HEK293 (cell line): ENCODE data around the gene XPO4.
A peak's percentile ranks its signal among the peaks of the same experiment; 100 is the strongest.

Experiments
- BCL11A ChIP-seq: fragments of 450-650 bp; formaldehyde crosslinking; IDR thresholded peaks from 2 replicates; pipeline ENCODE4 v1.5.1; 2016; ENCODE audit warnings: low read depth, missing biosample characterization, missing genetic modification characterization
- KLF10 ChIP-seq: fragments of 450-650 bp; IDR thresholded peaks from 2 replicates; pipeline ENCODE4 v1.5.1; 2018; ENCODE audit warnings: missing biosample characterization, mild to moderate bottlenecking, missing genetic modification characterization
- OSR2 ChIP-seq: fragments of 450-650 bp; formaldehyde crosslinking; IDR thresholded peaks from 2 replicates; pipeline ENCODE4 v1.5.1; 2016; ENCODE audit warnings: missing biosample characterization, missing genetic modification characterization
- SALL2 ChIP-seq: fragments of 450-650 bp; formaldehyde crosslinking; IDR thresholded peaks from 2 replicates; pipeline ENCODE4 v1.5.0; 2017; ENCODE audit warnings: missing biosample characterization, mild to moderate bottlenecking, missing genetic modification characterization, borderline replicate concordance
- SCRT1 ChIP-seq: fragments of 450-650 bp; formaldehyde crosslinking; IDR thresholded peaks from 2 replicates; pipeline ENCODE4 v1.5.1; 2016; ENCODE audit warnings: missing biosample characterization, missing genetic modification characterization, borderline replicate concordance
- YY2 ChIP-seq: fragments of 450-650 bp; formaldehyde crosslinking; IDR thresholded peaks from 2 replicates; pipeline ENCODE4 v1.5.1; 2016; ENCODE audit warnings: missing biosample characterization, missing genetic modification characterization
- ZBTB1 ChIP-seq: fragments of 450-650 bp; formaldehyde crosslinking; IDR thresholded peaks from 2 replicates; pipeline ENCODE4 v1.5.1; 2016; ENCODE audit warnings: missing biosample characterization, missing genetic modification characterization
- ZBTB17 ChIP-seq: fragments of 450-650 bp; formaldehyde crosslinking; IDR thresholded peaks from 2 replicates; pipeline ENCODE4 v1.5.1; 2016; ENCODE audit warnings: missing biosample characterization, missing genetic modification characterization
- ZBTB20 ChIP-seq: fragments of 450-650 bp; formaldehyde crosslinking; IDR thresholded peaks from 2 replicates; pipeline ENCODE4 v1.5.1; 2016; ENCODE audit warnings: missing biosample characterization, missing genetic modification characterization
- ZFHX2 ChIP-seq: fragments of 450-650 bp; formaldehyde crosslinking; conservative IDR thresholded peaks from 2 replicates; pipeline ENCODE4 v1.5.1; 2016; ENCODE audit warnings: missing biosample characterization, missing genetic modification characterization
- ZFP69B ChIP-seq: fragments of 450-650 bp; formaldehyde crosslinking; IDR thresholded peaks from 2 replicates; pipeline ENCODE4 v1.5.1; 2016; ENCODE audit warnings: missing biosample characterization, missing genetic modification characterization
- ZNF133 ChIP-seq: fragments of 450-650 bp; formaldehyde crosslinking; IDR thresholded peaks from 2 replicates; pipeline ENCODE4 v1.5.1; 2016; ENCODE audit warnings: missing biosample characterization, missing genetic modification characterization
- ZNF202 ChIP-seq: fragments of 450-650 bp; formaldehyde crosslinking; IDR thresholded peaks from 2 replicates; pipeline ENCODE4 v1.5.1; 2016; ENCODE audit warnings: missing biosample characterization, missing genetic modification characterization, borderline replicate concordance
- ZNF311 ChIP-seq: fragments of 450-650 bp; formaldehyde crosslinking; IDR thresholded peaks from 2 replicates; pipeline ENCODE4 v1.5.1; 2017; ENCODE audit warnings: missing biosample characterization, missing genetic modification characterization, borderline replicate concordance
- ZNF335 ChIP-seq: fragments of 450-650 bp; formaldehyde crosslinking; conservative IDR thresholded peaks from 2 replicates; pipeline ENCODE4 v1.5.1; 2016; ENCODE audit warnings: missing biosample characterization, missing genetic modification characterization
- ZNF37A ChIP-seq: fragments of 450-650 bp; IDR thresholded peaks from 2 replicates; pipeline ENCODE4 v1.5.1; 2018; ENCODE audit warnings: missing biosample characterization, missing genetic modification characterization
- ZNF391 ChIP-seq: fragments of 450-650 bp; formaldehyde crosslinking; IDR thresholded peaks from 2 replicates; pipeline ENCODE4 v1.5.1; 2016; ENCODE audit warnings: low read depth, missing biosample characterization, missing genetic modification characterization, borderline replicate concordance
- ZNF521 ChIP-seq: fragments of 450-650 bp; formaldehyde crosslinking; IDR thresholded peaks from 2 replicates; pipeline ENCODE4 v1.5.1; 2017; ENCODE audit warnings: missing biosample characterization, mild to moderate bottlenecking, missing genetic modification characterization
- ZNF558 ChIP-seq: fragments of 450-650 bp; formaldehyde crosslinking; IDR thresholded peaks from 2 replicates; pipeline ENCODE4 v1.5.1; 2016; ENCODE audit warnings: missing biosample characterization, missing genetic modification characterization
- ZNF560 ChIP-seq: fragments of 450-650 bp; formaldehyde crosslinking; IDR thresholded peaks from 2 replicates; pipeline ENCODE4 v1.5.1; 2017; ENCODE audit warnings: missing biosample characterization, missing genetic modification characterization, borderline replicate concordance
- ZNF677 ChIP-seq: fragments of 450-650 bp; IDR thresholded peaks from 2 replicates; pipeline ENCODE4 v1.5.0; 2018; ENCODE audit warnings: missing biosample characterization, mild to moderate bottlenecking, missing genetic modification characterization, moderate library complexity
- TF ChIP-seq, protein P1 (sequence below): fragments of 450-650 bp; formaldehyde crosslinking; IDR thresholded peaks from 2 replicates; pipeline ENCODE4 v1.5.1; 2016; ENCODE audit warnings: missing biosample characterization, missing genetic modification characterization, borderline replicate concordance
- TF ChIP-seq, protein P2 (sequence below): fragments of 450-650 bp; formaldehyde crosslinking; IDR thresholded peaks from 2 replicates; pipeline ENCODE4 v1.5.1; 2016; ENCODE audit warnings: missing biosample characterization, missing genetic modification characterization
- TF ChIP-seq, protein P3 (sequence below): fragments of 450-650 bp; formaldehyde crosslinking; IDR thresholded peaks from 2 replicates; pipeline ENCODE4 v1.5.1; 2016; ENCODE audit warnings: missing biosample characterization, missing genetic modification characterization
- TF ChIP-seq, protein P4 (sequence below): fragments of 450-650 bp; formaldehyde crosslinking; conservative IDR thresholded peaks from 2 replicates; pipeline ENCODE4 v1.5.1; 2016; ENCODE audit warnings: low read depth, missing biosample characterization, missing genetic modification characterization
- TF ChIP-seq, protein P5 (sequence below): fragments of 450-650 bp; formaldehyde crosslinking; IDR thresholded peaks from 2 replicates; pipeline ENCODE4 v1.5.1; 2017; ENCODE audit warnings: missing biosample characterization, missing genetic modification characterization
- TF ChIP-seq, protein P6 (sequence below): fragments of 450-650 bp; formaldehyde crosslinking; IDR thresholded peaks from 2 replicates; pipeline ENCODE4 v1.5.1; 2016; ENCODE audit warnings: missing biosample characterization, missing genetic modification characterization

Gene XPO4

DNA sequence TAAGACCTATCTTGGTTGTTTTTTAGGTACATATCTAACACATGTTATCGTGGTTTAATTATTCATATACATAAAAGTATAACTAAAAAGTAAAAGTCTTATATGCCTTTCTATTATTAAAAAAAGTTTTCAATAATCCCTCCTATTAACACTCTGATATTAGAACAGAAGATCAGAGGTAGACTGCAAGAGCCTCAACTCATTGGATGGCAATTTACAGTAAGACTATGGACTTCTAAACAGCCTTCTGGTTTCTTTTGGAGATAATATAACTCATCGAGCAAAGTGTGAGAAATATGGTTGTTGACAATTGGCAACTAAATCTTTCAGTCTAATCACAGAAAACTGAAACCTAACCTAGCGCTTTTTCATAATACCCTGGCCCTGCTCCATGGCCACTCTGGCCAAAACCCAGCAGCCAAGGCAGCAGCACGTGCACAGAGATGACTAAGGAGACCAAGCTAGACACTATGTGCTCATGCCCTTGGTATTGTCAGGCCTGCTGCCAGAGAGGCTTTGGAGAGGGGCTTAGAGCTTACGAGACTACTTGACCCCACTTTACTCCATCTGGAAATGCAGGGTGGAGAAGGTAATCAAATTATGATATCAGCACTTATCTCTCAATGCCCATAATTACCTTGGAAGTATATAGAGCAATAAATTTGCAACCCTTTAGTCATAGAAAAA lies 88.2 kb downstream of the XPO4 start (continued):
- TF ChIP-seq ZNF391 (peak; percentile 95), ZNF335 (tag by site-specific recombination) (no peak), SALL2 (tag by site-specific recombination) (no peak), SCRT1 (tag by site-specific recombination) (0 out of 2 replicates have a peak, but pooled peaks have one; percentile 18), ZNF133 (tag by site-specific recombination) (no peak), ZNF558 (tag by site-specific recombination) (peak; percentile 75), BCL11A (tag by site-specific recombination) (peak; percentile 98), ZFHX2 (tag by site-specific recombination) (no peak), ZBTB20 (tag by site-specific recombination) (no peak), ZBTB1 (tag by site-specific recombination) (peak; percentile 52; the same call in 1 of the 2 replicates), KLF10 (tag by site-specific recombination) (peak; percentile 87), ZNF37A (tag by site-specific recombination) (no peak), ZNF202 (tag by site-specific recombination) (no peak), YY2 (tag by site-specific recombination) (no peak), OSR2 (peak; percentile 90), ZNF677 (no peak), ZNF521 (no peak), ZBTB17 (tag by site-specific recombination) (peak; percentile 79), ZNF311 (tag by site-specific recombination) (no peak), ZFP69B (tag by site-specific recombination) (peak; percentile 76), ZNF560 (tag by site-specific recombination) (no peak)
- TF ChIP-seq, protein P1, sequence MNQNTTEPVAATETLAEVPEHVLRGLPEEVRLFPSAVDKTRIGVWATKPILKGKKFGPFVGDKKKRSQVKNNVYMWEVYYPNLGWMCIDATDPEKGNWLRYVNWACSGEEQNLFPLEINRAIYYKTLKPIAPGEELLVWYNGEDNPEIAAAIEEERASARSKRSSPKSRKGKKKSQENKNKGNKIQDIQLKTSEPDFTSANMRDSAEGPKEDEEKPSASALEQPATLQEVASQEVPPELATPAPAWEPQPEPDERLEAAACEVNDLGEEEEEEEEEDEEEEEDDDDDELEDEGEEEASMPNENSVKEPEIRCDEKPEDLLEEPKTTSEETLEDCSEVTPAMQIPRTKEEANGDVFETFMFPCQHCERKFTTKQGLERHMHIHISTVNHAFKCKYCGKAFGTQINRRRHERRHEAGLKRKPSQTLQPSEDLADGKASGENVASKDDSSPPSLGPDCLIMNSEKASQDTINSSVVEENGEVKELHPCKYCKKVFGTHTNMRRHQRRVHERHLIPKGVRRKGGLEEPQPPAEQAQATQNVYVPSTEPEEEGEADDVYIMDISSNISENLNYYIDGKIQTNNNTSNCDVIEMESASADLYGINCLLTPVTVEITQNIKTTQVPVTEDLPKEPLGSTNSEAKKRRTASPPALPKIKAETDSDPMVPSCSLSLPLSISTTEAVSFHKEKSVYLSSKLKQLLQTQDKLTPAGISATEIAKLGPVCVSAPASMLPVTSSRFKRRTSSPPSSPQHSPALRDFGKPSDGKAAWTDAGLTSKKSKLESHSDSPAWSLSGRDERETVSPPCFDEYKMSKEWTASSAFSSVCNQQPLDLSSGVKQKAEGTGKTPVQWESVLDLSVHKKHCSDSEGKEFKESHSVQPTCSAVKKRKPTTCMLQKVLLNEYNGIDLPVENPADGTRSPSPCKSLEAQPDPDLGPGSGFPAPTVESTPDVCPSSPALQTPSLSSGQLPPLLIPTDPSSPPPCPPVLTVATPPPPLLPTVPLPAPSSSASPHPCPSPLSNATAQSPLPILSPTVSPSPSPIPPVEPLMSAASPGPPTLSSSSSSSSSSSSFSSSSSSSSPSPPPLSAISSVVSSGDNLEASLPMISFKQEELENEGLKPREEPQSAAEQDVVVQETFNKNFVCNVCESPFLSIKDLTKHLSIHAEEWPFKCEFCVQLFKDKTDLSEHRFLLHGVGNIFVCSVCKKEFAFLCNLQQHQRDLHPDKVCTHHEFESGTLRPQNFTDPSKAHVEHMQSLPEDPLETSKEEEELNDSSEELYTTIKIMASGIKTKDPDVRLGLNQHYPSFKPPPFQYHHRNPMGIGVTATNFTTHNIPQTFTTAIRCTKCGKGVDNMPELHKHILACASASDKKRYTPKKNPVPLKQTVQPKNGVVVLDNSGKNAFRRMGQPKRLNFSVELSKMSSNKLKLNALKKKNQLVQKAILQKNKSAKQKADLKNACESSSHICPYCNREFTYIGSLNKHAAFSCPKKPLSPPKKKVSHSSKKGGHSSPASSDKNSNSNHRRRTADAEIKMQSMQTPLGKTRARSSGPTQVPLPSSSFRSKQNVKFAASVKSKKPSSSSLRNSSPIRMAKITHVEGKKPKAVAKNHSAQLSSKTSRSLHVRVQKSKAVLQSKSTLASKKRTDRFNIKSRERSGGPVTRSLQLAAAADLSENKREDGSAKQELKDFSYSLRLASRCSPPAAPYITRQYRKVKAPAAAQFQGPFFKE (tag by site-specific recombination) = no peak
- TF ChIP-seq, protein P2, sequence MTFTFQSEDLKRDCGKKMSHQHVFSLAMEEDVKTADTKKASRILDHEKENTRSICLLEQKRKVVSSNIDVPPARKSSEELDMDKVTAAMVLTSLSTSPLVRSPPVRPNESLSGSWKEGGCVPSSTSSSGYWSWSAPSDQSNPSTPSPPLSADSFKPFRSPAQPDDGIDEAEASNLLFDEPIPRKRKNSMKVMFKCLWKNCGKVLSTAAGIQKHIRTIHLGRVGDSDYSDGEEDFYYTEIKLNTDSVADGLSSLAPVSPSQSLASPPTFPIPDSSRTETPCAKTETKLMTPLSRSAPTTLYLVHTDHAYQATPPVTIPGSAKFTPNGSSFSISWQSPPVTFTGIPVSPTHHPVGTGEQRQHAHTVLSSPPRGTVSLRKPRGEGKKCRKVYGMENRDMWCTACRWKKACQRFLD (tag by site-specific recombination) = no peak
- TF ChIP-seq, protein P3, sequence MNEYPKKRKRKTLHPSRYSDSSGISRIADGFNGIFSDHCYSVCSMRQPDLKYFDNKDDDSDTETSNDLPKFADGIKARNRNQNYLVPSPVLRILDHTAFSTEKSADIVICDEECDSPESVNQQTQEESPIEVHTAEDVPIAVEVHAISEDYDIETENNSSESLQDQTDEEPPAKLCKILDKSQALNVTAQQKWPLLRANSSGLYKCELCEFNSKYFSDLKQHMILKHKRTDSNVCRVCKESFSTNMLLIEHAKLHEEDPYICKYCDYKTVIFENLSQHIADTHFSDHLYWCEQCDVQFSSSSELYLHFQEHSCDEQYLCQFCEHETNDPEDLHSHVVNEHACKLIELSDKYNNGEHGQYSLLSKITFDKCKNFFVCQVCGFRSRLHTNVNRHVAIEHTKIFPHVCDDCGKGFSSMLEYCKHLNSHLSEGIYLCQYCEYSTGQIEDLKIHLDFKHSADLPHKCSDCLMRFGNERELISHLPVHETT (tag by site-specific recombination) = peak; percentile 97
- TF ChIP-seq, protein P4, sequence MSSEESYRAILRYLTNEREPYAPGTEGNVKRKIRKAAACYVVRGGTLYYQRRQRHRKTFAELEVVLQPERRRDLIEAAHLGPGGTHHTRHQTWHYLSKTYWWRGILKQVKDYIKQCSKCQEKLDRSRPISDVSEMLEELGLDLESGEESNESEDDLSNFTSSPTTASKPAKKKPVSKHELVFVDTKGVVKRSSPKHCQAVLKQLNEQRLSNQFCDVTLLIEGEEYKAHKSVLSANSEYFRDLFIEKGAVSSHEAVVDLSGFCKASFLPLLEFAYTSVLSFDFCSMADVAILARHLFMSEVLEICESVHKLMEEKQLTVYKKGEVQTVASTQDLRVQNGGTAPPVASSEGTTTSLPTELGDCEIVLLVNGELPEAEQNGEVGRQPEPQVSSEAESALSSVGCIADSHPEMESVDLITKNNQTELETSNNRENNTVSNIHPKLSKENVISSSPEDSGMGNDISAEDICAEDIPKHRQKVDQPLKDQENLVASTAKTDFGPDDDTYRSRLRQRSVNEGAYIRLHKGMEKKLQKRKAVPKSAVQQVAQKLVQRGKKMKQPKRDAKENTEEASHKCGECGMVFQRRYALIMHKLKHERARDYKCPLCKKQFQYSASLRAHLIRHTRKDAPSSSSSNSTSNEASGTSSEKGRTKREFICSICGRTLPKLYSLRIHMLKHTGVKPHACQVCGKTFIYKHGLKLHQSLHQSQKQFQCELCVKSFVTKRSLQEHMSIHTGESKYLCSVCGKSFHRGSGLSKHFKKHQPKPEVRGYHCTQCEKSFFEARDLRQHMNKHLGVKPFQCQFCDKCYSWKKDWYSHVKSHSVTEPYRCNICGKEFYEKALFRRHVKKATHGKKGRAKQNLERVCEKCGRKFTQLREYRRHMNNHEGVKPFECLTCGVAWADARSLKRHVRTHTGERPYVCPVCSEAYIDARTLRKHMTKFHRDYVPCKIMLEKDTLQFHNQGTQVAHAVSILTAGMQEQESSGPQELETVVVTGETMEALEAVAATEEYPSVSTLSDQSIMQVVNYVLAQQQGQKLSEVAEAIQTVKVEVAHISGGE (tag by site-specific recombination) = no peak
- TF ChIP-seq, protein P5, sequence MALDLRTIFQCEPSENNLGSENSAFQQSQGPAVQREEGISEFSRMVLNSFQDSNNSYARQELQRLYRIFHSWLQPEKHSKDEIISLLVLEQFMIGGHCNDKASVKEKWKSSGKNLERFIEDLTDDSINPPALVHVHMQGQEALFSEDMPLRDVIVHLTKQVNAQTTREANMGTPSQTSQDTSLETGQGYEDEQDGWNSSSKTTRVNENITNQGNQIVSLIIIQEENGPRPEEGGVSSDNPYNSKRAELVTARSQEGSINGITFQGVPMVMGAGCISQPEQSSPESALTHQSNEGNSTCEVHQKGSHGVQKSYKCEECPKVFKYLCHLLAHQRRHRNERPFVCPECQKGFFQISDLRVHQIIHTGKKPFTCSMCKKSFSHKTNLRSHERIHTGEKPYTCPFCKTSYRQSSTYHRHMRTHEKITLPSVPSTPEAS (tag by site-specific recombination) = peak; percentile 53
- TF ChIP-seq, protein P6, sequence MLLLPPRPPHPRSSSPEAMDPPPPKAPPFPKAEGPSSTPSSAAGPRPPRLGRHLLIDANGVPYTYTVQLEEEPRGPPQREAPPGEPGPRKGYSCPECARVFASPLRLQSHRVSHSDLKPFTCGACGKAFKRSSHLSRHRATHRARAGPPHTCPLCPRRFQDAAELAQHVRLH (tag by site-specific recombination) = peak; percentile 91
